Mucosa of descending colon (tissue), 3 donors: Measurements from ENCODE around the gene PRKCZ. TPM values are rescaled to one million over a fixed set of nuclear protein-coding genes. Genes with fewer than 3 reads are reported as not detected.
A peak's percentile ranks its signal among the peaks of the same experiment; 100 is the strongest.

Source experiments
- ATAC-seq: fragments of 200-7000 bp; cut with Tn5 transposase; one replicate; pipeline ENCODE4 v1.9.1; 2020; ENCODE audit warnings: mild to moderate bottlenecking, moderate library complexity
- DNase-seq, 3 donors: peaks; one replicate each; pipeline ENCODE4 v3.0.0-alpha.2; 2020
- H3K36me3 ChIP-seq: fragments of 200-600 bp; one replicate; pipeline ENCODE4 v1.8.0; 2021; ENCODE audit warnings: low read depth, mild to moderate bottlenecking
- H3K4me1 ChIP-seq: fragments of 200-600 bp; one replicate; pipeline ENCODE4 v1.8.0; 2021; ENCODE audit warnings: low read depth, mild to moderate bottlenecking
- H3K4me3 ChIP-seq: fragments of 200-600 bp; one replicate; pipeline ENCODE4 v1.8.0; 2021; ENCODE audit warnings: mild to moderate bottlenecking
- H3K9me3 ChIP-seq: fragments of 200-600 bp; one replicate; pipeline ENCODE4 v1.8.0; 2021; ENCODE audit warnings: mild to moderate bottlenecking
- CTCF ChIP-seq: fragments of 200-600 bp; IDR thresholded peaks from one replicate; pipeline ENCODE4 v1.8.0; 2022; ENCODE audit warnings: antibody characterized with exemption, mild to moderate bottlenecking
- intact Hi-C, 2 donors: fragments of 100-400 bp; cut with DNase I in 1 of 2; cut with micrococcal nuclease in 1 of 2; formaldehyde crosslinking; loops; one replicate each; pipeline versions ENCODE4 v1.11.0 to v1.11.1; 2022; cut with DNase I, micrococcal nuclease
- total RNA-seq, 3 donors: library from RNA; stranded (reverse); fragmentation: NEBNext Ultra II Directional in 2 of 3; extraction: Animal tissue kit (Norgen Biotek cat#: 25700) in 2 of 3; gene quantifications; one replicate each; pipeline versions ENCODE4 v1.2.1 to v1.2.4, GENCODE V29; 2021 to 2023
- donor health status: DM: no; HTN: no; CAD: no; lungs with moderate emphysema.
- donor health status: DM: no; HTN: no; CAD: no.
- donor health status: DM: no; HTN: yes; CAD: no.

PRKCZ gene
- total RNA-seq, 3 donors from 2014 or later, result 38.9 to 80.2 (median 53.7) TPM

- DNase-seq (no peak), ATAC-seq (no peak)
- Histone ChIP-seq H3K36me3 (no peaks in the 10 kb centered on the region), H3K4me3 (no peak overlapping the region), H3K9me3 (no peaks in the 10 kb centered on the region), H3K4me1 (peaks cover 15% of the 10 kb centered on the region)
- TF ChIP-seq CTCF, result no peak
- intact Hi-C loops, result no loop called here
These were observed 136.0 kb downstream of the PRKCZ start for GRCh38 chr1:2185880-2186855.

GRCh38 chr1:2186901-2187300 is 136.7 kb downstream of the PRKCZ start:
- Histone ChIP-seq H3K4me3 (no peak overlapping the region), H3K9me3 (no peaks in the 10 kb centered on the region), H3K36me3 (no peaks in the 10 kb centered on the region), H3K4me1 (peaks cover 15% of the 10 kb centered on the region)
- no peak for DNase-seq
- no peak for TF ChIP-seq CTCF
- intact Hi-C loops, result no loop called here
- no peak for ATAC-seq

- peaks cover 15% of the 10 kb centered on the region for H3K4me1 ChIP-seq
- ATAC-seq, result peak; percentile 3
- no peak overlapping the region for H3K4me3 ChIP-seq
- intact Hi-C loops, result no loop called here
- H3K36me3 ChIP-seq, result no peaks in the 10 kb centered on the region
- DNase-seq, result no peak
- no peak for TF ChIP-seq CTCF
- no peaks in the 10 kb centered on the region for H3K9me3 ChIP-seq
These were observed 137.4 kb downstream of the PRKCZ start for GRCh38 chr1:2187619-2188018.

GRCh38 chr1:2188336-2188735 is 138.1 kb downstream of the PRKCZ start:
- ATAC-seq (no peak), DNase-seq (no peak)
- Histone ChIP-seq H3K4me1 (peaks cover 15% of the 10 kb centered on the region), H3K4me3 (no peak overlapping the region), H3K36me3 (no peaks in the 10 kb centered on the region), H3K9me3 (no peaks in the 10 kb centered on the region)
- TF ChIP-seq CTCF, result no peak
- intact Hi-C loops, result no loop called here

GRCh38 chr1:2189459-2190425 is 139.5 kb downstream of the PRKCZ start:
- Histone ChIP-seq H3K4me1 (peaks cover 19% of the 10 kb centered on the region), H3K4me3 (peak overlapping the region; percentile 15), H3K9me3 (no peaks in the 10 kb centered on the region), H3K36me3 (no peaks in the 10 kb centered on the region)
- ATAC-seq (peak; percentile 94), DNase-seq (peak; percentile 93 to 98 (median 96))
- intact Hi-C loops, result no loop called here
- TF ChIP-seq CTCF, result no peak
